Parathyroid adenoma (tissue), 2 donors: ENCODE data around the gene KCNJ12.
A peak's percentile ranks its signal among the peaks of the same experiment; 100 is the strongest.

Experiments
- H2AFZ ChIP-seq: fragments of 300-600 bp; sonication (generic); one replicate; pipeline ENCODE4 v1.7.0; 2017; ENCODE audit warnings: antibody characterized with exemption, mild to moderate bottlenecking
- H3K27ac ChIP-seq: fragments of 300-600 bp; sonication (generic); one replicate; pipeline ENCODE4 v1.7.0; 2017
- H3K27me3 ChIP-seq: fragments of 300-600 bp; sonication (generic); one replicate; pipeline ENCODE4 v1.7.0; 2017; ENCODE audit warnings: low read length; ENCODE audit not compliant: control insufficient read depth, insufficient read depth
- H3K36me3 ChIP-seq: fragments of 300-600 bp; sonication (generic); one replicate; pipeline ENCODE4 v1.7.0; 2017; ENCODE audit warnings: low read length; ENCODE audit not compliant: control insufficient read depth, insufficient read depth
- H3K4me1 ChIP-seq: fragments of 300-600 bp; sonication (generic); one replicate; pipeline ENCODE4 v1.7.0; 2017; ENCODE audit warnings: control low read depth
- H3K4me2 ChIP-seq: fragments of 300-600 bp; sonication (generic); one replicate; pipeline ENCODE4 v1.7.0; 2017; ENCODE audit warnings: low read length
- H3K4me3 ChIP-seq: fragments of 300-600 bp; sonication (generic); one replicate; pipeline ENCODE4 v1.7.0; 2017; ENCODE audit warnings: low read depth, low read length
- H3K79me2 ChIP-seq: fragments of 300-600 bp; sonication (generic); one replicate; pipeline ENCODE4 v1.7.0; 2017; ENCODE audit warnings: control low read depth
- H3K9ac ChIP-seq: fragments of 300-600 bp; sonication (generic); one replicate; pipeline ENCODE4 v1.7.0; 2017; ENCODE audit warnings: mild to moderate bottlenecking
- H3K9me3 ChIP-seq: fragments of 300-600 bp; sonication (generic); one replicate; pipeline ENCODE4 v1.7.0; 2017; ENCODE audit warnings: low read length; ENCODE audit not compliant: control insufficient read depth
- CTCF ChIP-seq: fragments of 300-600 bp; sonication (generic); IDR thresholded peaks from one replicate; pipeline ENCODE4 v1.7.0; 2017; ENCODE audit warnings: antibody characterized with exemption, mild to moderate bottlenecking
- donor health status: primary hyperparathyroidism.

KCNJ12 gene

GRCh38 chr17:21460358-21460757 lies 84.2 kb downstream of the KCNJ12 start:
- H3K9me3 ChIP-seq, result no peaks in the 10 kb centered on the region
- H3K27ac ChIP-seq, result no peak overlapping the region
- H3K79me2 ChIP-seq, result no peaks in the 10 kb centered on the region
- no peak overlapping the region for H3K9ac ChIP-seq
- no peaks in the 10 kb centered on the region for H3K36me3 ChIP-seq
- no peaks in the 10 kb centered on the region for H3K27me3 ChIP-seq
- no peak overlapping the region for H2AFZ ChIP-seq
- TF ChIP-seq CTCF, result no peak
- no peak overlapping the region for H3K4me3 ChIP-seq
- peaks cover 8% of the 10 kb centered on the region for H3K4me1 ChIP-seq
- no peak overlapping the region for H3K4me2 ChIP-seq

- H3K27me3 ChIP-seq, result no peaks in the 10 kb centered on the region
Measured at GRCh38 chr17:21462237-21462636, 86.1 kb downstream of the KCNJ12 start.

GRCh38 chr17:21463204-21463661 lies 87.1 kb downstream of the KCNJ12 start:
- Histone ChIP-seq H3K9me3 (no peaks in the 10 kb centered on the region), H2AFZ (no peak overlapping the region), H3K79me2 (no peaks in the 10 kb centered on the region), H3K27me3 (no peaks in the 10 kb centered on the region), H3K4me2 (no peak overlapping the region), H3K9ac (no peak overlapping the region), H3K4me1 (peaks cover 6% of the 10 kb centered on the region), H3K4me3 (no peak overlapping the region), H3K27ac (no peak overlapping the region), H3K36me3 (no peaks in the 10 kb centered on the region)
- TF ChIP-seq CTCF, result no peak

More at GRCh38 chr17:21462237-21462636, 86.1 kb downstream of the KCNJ12 start:
- no peaks in the 10 kb centered on the region for H3K9me3 ChIP-seq
- H3K4me3 ChIP-seq, result no peak overlapping the region
- peaks cover 8% of the 10 kb centered on the region for H3K4me1 ChIP-seq
- H3K9ac ChIP-seq, result no peak overlapping the region
- H2AFZ ChIP-seq, result no peak overlapping the region
- no peak overlapping the region for H3K27ac ChIP-seq
- H3K36me3 ChIP-seq, result no peaks in the 10 kb centered on the region
- H3K79me2 ChIP-seq, result no peaks in the 10 kb centered on the region
- H3K4me2 ChIP-seq, result no peak overlapping the region
- TF ChIP-seq CTCF, result no peak

GRCh38 chr17:21463779-21464407 lies 87.7 kb downstream of the KCNJ12 start:
- Histone ChIP-seq H3K36me3 (no peaks in the 10 kb centered on the region), H3K4me3 (no peak overlapping the region), H2AFZ (peak overlapping the region; percentile 67), H3K27me3 (no peaks in the 10 kb centered on the region), H3K9me3 (no peaks in the 10 kb centered on the region), H3K4me2 (no peak overlapping the region), H3K9ac (no peak overlapping the region), H3K27ac (no peak overlapping the region), H3K79me2 (no peaks in the 10 kb centered on the region), H3K4me1 (peaks cover 6% of the 10 kb centered on the region)
- TF ChIP-seq CTCF, result no peak

GRCh38 chr17:21464611-21465021 lies 88.5 kb downstream of the KCNJ12 start:
- H3K4me1 ChIP-seq, result peaks cover 6% of the 10 kb centered on the region
- no peak overlapping the region for H3K4me2 ChIP-seq
- no peaks in the 10 kb centered on the region for H3K27me3 ChIP-seq
- peak overlapping the region; percentile 67 for H2AFZ ChIP-seq
- H3K9me3 ChIP-seq, result no peaks in the 10 kb centered on the region
- no peak overlapping the region for H3K4me3 ChIP-seq
- no peak overlapping the region for H3K9ac ChIP-seq
- H3K36me3 ChIP-seq, result no peaks in the 10 kb centered on the region
- no peak overlapping the region for H3K27ac ChIP-seq
- H3K79me2 ChIP-seq, result no peaks in the 10 kb centered on the region
- no peak for TF ChIP-seq CTCF
